K562 (cell line): Measurements from ENCODE around the gene BAHD1. TPM values are rescaled to one million over a fixed set of nuclear protein-coding genes. Genes with fewer than 3 reads are reported as not detected.

Source experiments
- CHD1 ChIP-seq: fragments of 200-600 bp; sonication (generic); IDR thresholded peaks from one replicate; pipeline ENCODE4 v1.6.1; 2012; ENCODE audit warnings: mild to moderate bottlenecking, moderate library complexity, low read length, inconsistent platforms
- MYC ChIP-seq, 2 experiments: fragments of 250-450 bp in 1 of 2; sonication (Bioruptor Pico) in 1 of 2; IDR thresholded peaks; 2 replicates each; pipeline versions ENCODE4 v1.5.1 to v1.6.1; 2012 to 2021; ENCODE audit warnings: low read depth in 2 of 2, borderline replicate concordance in 1 of 2, improper control_type of control experiment in 1 of 2, low read length in 1 of 2, mild to moderate bottlenecking in 1 of 2, moderate library complexity in 1 of 2
- THAP12 ChIP-seq: fragments of 250-450 bp; sonication (Bioruptor Pico); IDR thresholded peaks from 2 replicates; pipeline ENCODE4 v1.9.0; 2021; ENCODE audit warnings: mild to moderate bottlenecking, inconsistent platforms
- ZNF133 ChIP-seq: fragments of 250-450 bp; sonication (Bioruptor Pico); IDR thresholded peaks from 2 replicates; pipeline ENCODE4 v1.4.0; 2020; ENCODE audit warnings: mild to moderate bottlenecking
- ZNF644 ChIP-seq: fragments of 200-800 bp; sonication (Bioruptor generic); IDR thresholded peaks from 2 replicates; pipeline ENCODE4 v1.6.1; 2016; ENCODE audit warnings: low read depth, missing genetic modification characterization, missing compliant biosample characterization
- polyA plus RNA-seq, 8 experiments: library from polyadenylated mRNA; depleted of rRNA in 4 of 8; stranded (reverse) in 5 of 8; unstranded in 3 of 8; fragments of >200 nt; fragmentation: Nextera tagmentation in 2 of 8; fragmentation: Illumina TruSeq in 1 of 8; extraction: Ambion mirVana in 2 of 8; extraction: Trizol in 1 of 8; gene quantifications; 2 replicates each; pipeline versions ENCODE4 v1.2.1 to v1.2.3, GENCODE V29; 2011 to 2014; ENCODE audit warnings: inconsistent platforms in 1 of 8, missing spikeins in 1 of 8
- total RNA-seq, 7 experiments: library from RNA; depleted of rRNA in 6 of 7; stranded (reverse); fragments of >200 nt in 6 of 7; fragmentation: Illumina TruSeq in 2 of 7; extraction: Trizol in 2 of 7; gene quantifications; 2 replicates each; pipeline versions ENCODE4 v1.2.1 to v1.2.3, GENCODE V29; 2011 to 2021; ENCODE audit warnings: low replicate concordance in 1 of 7
- TF ChIP-seq, protein P1 (sequence below): sonication (generic); formaldehyde crosslinking; IDR thresholded peaks from 2 replicates; pipeline ENCODE4 v1.8.0; 2022; ENCODE audit warnings: mild to moderate bottlenecking, missing genetic modification reagents

BAHD1 gene
- total and polyA plus RNA-seq, 9 of the 15 experiments (the other 6 are each of a cell fraction or from before 2014, with no cell fraction given): 0.55 to 38.5 (median 11.5) TPM

GRCh38 chr15:40440743-40441564 is at the start of gene BAHD1 (continued):
- TF ChIP-seq THAP12 (CRISPR knock-in tag) (peak; percentile 59; the same call in 1 of the 2 replicates), CHD1 (peak; percentile 41), MYC (IDR thresholded peaks at IDR 0.05; ENCODE audit: low read depth, low read length) (peak; percentile 60; the same call in 1 of the 2 replicates), MYC (CRISPR knock-in tag; IDR thresholded peaks at IDR 0.05; ENCODE audit: borderline replicate concordance, low read depth) (no peak), ZNF644 (tag) (no peak), ZNF133 (CRISPR knock-in tag) (no peak)
- TF ChIP-seq, protein P1, sequence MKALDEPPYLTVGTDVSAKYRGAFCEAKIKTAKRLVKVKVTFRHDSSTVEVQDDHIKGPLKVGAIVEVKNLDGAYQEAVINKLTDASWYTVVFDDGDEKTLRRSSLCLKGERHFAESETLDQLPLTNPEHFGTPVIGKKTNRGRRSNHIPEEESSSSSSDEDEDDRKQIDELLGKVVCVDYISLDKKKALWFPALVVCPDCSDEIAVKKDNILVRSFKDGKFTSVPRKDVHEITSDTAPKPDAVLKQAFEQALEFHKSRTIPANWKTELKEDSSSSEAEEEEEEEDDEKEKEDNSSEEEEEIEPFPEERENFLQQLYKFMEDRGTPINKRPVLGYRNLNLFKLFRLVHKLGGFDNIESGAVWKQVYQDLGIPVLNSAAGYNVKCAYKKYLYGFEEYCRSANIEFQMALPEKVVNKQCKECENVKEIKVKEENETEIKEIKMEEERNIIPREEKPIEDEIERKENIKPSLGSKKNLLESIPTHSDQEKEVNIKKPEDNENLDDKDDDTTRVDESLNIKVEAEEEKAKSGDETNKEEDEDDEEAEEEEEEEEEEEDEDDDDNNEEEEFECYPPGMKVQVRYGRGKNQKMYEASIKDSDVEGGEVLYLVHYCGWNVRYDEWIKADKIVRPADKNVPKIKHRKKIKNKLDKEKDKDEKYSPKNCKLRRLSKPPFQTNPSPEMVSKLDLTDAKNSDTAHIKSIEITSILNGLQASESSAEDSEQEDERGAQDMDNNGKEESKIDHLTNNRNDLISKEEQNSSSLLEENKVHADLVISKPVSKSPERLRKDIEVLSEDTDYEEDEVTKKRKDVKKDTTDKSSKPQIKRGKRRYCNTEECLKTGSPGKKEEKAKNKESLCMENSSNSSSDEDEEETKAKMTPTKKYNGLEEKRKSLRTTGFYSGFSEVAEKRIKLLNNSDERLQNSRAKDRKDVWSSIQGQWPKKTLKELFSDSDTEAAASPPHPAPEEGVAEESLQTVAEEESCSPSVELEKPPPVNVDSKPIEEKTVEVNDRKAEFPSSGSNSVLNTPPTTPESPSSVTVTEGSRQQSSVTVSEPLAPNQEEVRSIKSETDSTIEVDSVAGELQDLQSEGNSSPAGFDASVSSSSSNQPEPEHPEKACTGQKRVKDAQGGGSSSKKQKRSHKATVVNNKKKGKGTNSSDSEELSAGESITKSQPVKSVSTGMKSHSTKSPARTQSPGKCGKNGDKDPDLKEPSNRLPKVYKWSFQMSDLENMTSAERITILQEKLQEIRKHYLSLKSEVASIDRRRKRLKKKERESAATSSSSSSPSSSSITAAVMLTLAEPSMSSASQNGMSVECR (CRISPR knock-in tag): 0 out of 2 replicates have a peak, but pooled peaks have one; percentile 14
